HL-60 (cell line): ENCODE data around the gene DNAH17.

Experiments used
- CTCF ChIP-seq: IDR thresholded peaks from one replicate; pipeline ENCODE4 v1.5.1; 2011; ENCODE audit warnings: low read length, control low read depth, inconsistent platforms; ENCODE audit not compliant: insufficient read depth
- POLR2AphosphoS5 ChIP-seq: IDR thresholded peaks from 2 replicates; pipeline ENCODE4 v1.6.1; 2012; ENCODE audit warnings: low read depth
- REST ChIP-seq: IDR thresholded peaks from 2 replicates; pipeline ENCODE4 v1.6.1; 2012; ENCODE audit warnings: low read depth; ENCODE audit not compliant: insufficient replicate concordance

- TF ChIP-seq CTCF (no peak), REST (no peak), POLR2AphosphoS5 (no peak)
These were observed 165.8 kb downstream of the DNAH17 start for GRCh38 chr17:78411241-78411857.
